Skin epidermis (tissue), 12 donors: ENCODE data around the gene ZNF276.
"Not testable (repeated sequence)": the region's sequence is repeated elsewhere in the genome, so short reads cannot be mapped to it uniquely, and the experiment has no call there.

Experiments used
- H3K27ac ChIP-seq, 21 experiments: fragments of 200-600 bp; sonication (generic) in 11 of 21; one replicate each; pipeline ENCODE4 v1.5.0; 2020; ENCODE audit warnings: mild to moderate bottlenecking in 3 of 21, inconsistent platforms in 2 of 21, moderate library complexity in 2 of 21
- H3K4me3 ChIP-seq, 7 experiments: fragments of 200-600 bp; sonication (generic) in 2 of 7; one replicate each; pipeline ENCODE4 v1.5.0; 2020; ENCODE audit warnings: inconsistent platforms in 2 of 7, mild to moderate bottlenecking in 2 of 7, moderate library complexity in 1 of 7

The ZNF276 gene, protein sequence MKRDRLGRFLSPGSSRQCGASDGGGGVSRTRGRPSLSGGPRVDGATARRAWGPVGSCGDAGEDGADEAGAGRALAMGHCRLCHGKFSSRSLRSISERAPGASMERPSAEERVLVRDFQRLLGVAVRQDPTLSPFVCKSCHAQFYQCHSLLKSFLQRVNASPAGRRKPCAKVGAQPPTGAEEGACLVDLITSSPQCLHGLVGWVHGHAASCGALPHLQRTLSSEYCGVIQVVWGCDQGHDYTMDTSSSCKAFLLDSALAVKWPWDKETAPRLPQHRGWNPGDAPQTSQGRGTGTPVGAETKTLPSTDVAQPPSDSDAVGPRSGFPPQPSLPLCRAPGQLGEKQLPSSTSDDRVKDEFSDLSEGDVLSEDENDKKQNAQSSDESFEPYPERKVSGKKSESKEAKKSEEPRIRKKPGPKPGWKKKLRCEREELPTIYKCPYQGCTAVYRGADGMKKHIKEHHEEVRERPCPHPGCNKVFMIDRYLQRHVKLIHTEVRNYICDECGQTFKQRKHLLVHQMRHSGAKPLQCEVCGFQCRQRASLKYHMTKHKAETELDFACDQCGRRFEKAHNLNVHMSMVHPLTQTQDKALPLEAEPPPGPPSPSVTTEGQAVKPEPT

DNA sequence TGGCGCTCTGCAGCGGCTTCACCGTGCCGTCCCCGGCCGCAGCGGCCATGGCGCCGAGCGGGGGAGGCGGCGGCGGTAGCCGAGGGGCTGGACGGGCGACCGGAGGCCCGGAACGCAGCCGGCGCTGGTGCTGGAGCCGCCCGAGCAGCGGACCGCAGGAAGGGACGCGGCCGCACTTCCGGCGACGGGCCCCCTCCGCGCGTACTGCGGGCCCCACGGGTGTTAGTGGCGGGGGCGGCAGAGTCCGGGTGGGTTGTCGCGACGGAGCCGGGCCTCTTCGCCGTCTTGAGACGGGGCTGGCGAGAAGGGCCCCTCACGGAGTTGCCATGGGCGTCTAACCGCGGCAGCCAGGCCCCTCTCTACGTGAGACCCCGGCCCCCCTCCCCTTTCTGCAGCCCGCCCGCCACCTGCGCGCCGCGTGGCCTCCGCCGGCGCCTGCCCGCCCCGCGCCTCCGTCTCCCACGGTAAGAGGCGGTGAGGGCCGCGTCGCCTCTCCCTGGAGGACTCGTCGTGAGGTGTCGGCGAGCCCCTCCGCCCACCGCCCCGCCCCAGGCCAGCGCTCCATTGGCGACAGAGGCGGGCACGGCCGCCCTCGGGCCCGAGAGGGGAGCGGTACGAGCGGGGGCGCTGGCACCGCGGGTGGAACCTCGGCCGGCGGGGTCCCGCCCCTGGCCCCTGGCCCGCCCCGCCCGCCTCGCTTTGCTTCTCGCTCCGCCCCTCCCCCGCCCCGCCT, at the start of gene ZNF276, which contains the start of gene VPS9D1:
Gene ZNF276, plus strand, starts transcription at position 725 of the 733 bp plus-strand sequence. CDS start 104 bp downstream, outside the sequence.
Gene VPS9D1, minus strand, starts transcription at position 86 of the 733 bp plus-strand sequence. Its CDS starts 37 bp downstream, at position 49.
- Histone ChIP-seq H3K4me3 (peak within 1 kb of the TSS; percentile 59 to 96 (median 85)), H3K27ac (peak within 1 kb of the TSS; percentile 84 to 99 (median 97))

DNA sequence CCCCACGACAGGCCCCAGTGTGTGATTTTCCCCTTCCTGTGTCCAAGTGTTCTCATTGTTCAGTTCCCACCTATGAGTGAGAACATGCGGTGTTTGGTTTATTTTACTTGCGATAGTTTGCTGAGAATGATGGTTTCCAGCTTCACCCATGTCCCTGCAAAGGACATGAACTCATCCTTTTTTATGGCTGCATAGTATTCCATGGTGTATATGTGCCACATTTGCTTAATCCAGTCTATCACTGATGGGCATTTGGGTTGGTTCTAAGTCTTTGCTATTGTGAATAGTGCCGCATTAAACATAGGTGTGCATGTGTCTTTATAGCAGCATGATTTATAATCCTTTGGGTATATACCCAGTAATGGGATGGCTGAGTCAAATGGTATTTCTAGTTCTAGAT, 49.8 kb upstream of the ZNF276 start:
- not testable (repeated sequence) for H3K27ac ChIP-seq, H3K4me3 ChIP-seq

DNA sequence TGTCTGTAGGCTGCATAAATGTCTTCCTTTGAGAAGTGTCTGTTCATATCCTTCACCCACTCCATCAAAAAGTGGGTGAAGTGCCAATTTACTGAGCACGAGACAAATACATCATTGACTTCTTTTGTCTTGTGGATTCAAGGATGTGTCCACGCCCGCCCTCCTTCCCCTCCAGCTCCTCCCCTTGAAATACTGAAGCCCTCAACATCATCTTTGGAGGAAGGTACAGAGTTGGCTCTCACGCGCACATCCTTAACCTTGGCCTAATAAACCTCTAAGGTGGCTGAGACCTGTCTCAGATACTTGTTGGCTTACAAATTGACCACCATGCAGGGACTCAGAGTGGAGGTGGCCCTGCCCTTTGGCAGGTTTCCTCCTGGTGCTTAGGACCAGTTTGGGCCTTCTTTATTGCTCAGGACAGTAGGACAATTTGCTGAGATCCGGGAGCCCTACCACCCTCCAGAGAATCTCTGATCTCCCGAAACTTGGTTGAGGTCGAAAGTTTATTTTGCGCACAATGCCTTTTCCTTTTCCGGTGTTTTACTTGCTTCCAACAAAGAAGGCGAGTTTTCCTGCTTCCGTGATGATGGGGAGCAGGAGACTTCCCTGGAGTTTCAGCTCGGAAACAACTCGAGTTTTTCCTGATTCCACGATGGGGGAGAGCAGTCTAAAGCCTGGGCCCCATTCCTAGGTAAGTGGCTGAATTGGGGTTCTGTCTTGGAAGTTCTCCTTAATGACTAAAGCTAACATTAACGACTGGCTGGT, 49.0 kb upstream of the ZNF276 start:
- H3K4me3 ChIP-seq, result no peak overlapping the region
- H3K27ac ChIP-seq, result peak overlapping the region in 1 of 21 experiments; percentile 42

DNA sequence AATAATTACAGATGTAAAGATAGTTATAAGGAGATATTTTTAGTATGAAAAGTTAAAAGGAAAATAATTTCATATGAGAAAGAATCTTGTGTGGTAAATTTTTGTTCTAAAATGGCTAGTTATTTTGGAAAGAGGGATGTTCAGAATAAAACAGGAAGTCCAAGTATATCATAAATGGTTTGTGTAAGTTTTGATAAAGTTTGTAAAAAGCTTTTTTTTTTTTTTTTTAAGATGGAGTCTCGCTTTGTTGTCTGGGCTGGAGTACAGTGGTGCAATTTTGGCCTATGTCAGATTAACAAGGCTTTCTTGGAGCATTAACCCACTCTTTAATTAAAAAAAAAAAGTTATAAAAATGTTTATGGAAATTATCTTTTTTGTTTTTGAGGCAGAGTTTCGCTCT, 43.1 kb upstream of the ZNF276 start:
- Histone ChIP-seq H3K27ac (no peak overlapping the region), H3K4me3 (no peak overlapping the region)

DNA sequence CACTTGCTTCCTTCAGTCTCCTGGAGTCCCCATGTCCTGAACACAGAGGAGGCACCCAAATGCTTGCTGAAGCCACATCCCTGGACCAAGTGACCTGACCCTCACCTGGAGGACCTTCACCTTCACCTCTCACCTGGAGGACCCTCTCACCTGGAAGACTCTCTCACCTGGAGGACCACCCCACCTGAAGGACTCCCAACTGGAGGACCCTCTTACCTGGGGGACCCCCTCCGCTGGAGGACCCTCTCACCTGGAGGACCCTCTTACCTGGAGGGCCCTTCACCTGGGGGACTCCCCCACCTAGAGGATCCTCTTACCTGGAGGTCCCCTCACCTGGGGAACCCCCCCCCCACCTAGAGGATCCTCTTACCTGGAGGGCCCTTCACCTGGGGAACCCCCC, 35.4 kb upstream of the ZNF276 start:
- Histone ChIP-seq H3K4me3 (peak overlapping the region in 1 of 7 experiments; percentile 89), H3K27ac (no peak overlapping the region)

DNA sequence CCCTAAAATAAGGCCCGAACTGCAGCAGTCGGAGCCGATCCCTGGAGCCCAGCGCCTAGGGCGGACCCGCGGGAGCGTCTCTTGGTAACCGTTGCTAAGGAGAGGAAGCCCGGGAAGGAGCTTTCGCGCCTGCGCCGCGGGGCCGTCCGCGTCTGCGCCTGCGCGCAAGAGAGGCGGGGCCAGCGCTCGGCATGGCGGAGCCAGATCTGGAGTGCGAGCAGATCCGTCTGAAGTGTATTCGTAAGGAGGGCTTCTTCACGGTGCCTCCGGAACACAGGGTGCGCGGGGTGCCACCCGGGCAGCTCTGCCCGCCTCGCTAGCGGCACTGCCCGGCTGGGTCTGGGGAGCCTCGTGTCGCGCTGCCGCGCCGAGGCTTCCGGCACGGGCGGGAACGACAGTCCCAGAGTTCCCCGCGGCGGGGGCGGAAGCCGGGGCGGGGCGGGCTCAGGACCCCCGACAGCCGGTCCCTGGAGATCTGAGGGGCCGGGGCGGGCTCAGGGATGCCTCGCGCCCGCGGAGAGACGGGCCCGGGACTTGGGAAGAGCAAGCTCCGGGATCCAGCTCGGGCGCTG, 34.7 kb upstream of the ZNF276 start, which contains the start of gene CDK10:
Gene CDK10, plus strand, starts transcription at position 170 of the 572 bp plus-strand sequence. Its CDS starts 22 bp downstream, at position 192.
- Histone ChIP-seq H3K4me3 (peak within 1 kb of the TSS; percentile 64 to 90 (median 74)), H3K27ac (peak within 1 kb of the TSS in 20 of 21 experiments; percentile 84 to 96 (median 92))

DNA sequence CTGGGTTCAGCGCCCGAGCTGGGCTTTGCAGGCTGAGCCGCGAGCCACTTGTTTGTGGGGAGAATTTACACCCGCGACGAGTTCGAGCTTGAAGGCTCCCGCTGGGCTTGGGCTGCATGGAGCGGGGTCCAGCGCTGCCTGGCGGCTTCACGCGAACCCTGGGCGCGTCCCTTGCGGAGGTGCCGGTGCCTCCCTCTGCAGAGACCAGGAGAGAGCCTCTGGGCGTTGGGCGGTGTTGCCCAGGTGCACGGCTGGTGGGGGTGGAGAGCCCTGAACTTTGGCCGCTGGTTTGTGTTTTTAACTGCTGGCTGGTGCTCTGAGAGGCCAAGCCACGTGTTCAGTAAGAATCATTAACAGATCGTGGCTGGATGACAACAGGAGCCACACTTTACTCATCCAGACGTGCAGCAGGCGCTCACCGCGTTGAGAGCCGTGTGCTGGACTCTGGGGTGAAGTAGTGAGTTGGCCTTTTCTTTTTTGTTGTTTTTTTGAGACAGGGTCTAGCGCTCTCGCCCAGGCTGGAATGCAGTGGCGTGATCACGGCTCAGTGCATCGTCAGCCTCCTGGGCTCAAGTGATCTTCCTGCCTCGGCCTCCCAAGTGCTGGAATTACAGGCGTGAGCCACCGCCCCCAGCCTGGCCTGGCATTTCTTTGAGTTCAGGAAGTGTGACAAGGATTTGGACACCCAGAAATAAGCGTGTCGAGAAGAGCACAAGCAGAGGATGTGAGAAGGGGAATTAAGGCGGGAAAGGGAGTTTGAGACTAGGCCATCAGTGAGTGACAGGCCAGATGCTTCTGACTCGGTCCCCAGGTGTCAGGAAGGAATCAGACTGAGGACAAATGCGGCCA, 34.0 kb upstream of the ZNF276 start:
- H3K4me3 ChIP-seq, result peak overlapping the region; percentile 64 to 90 (median 74)
- H3K27ac ChIP-seq, result peak overlapping the region in 20 of 21 experiments; percentile 84 to 96 (median 92)

DNA sequence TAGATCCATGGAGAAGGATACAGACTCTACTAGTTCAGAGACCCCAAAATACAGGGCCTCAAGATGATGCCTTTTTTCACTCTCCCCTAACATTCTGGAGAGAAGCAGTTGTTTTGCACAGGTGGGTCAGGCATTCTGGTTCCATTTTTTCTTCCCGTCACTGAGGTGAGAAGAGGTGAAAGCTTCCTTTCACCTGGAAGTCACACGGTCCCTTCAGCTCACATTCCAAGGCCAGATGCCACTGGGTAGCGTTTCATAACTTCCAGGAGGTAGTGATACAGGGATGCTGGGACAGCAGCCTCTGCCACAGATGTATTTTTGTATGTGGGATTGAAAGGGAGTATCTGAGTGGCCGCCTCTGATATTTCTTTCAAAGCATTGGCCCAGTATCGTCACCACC, 32.9 kb upstream of the ZNF276 start:
- H3K27ac ChIP-seq, result no peak overlapping the region
- no peak overlapping the region for H3K4me3 ChIP-seq

DNA sequence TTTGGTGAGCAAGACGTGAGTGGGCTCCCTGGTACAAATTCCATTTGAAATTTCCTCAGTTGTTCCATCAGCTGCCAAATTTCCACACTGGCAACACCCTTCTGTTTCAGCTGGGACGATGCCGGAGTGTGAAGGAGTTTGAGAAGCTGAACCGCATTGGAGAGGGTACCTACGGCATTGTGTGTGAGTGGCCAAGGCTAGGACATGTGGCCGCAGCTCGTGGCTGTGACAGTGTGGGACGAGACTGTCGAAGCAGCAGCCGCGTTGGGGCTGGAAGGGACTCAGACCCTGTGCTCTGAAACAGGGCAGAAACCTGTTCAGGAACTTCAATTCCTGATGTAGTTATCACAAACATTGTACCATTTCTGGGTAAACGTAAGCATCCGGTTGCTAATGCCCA, 32.2 kb upstream of the ZNF276 start:
- Histone ChIP-seq H3K4me3 (no peak overlapping the region), H3K27ac (no peak overlapping the region)

DNA sequence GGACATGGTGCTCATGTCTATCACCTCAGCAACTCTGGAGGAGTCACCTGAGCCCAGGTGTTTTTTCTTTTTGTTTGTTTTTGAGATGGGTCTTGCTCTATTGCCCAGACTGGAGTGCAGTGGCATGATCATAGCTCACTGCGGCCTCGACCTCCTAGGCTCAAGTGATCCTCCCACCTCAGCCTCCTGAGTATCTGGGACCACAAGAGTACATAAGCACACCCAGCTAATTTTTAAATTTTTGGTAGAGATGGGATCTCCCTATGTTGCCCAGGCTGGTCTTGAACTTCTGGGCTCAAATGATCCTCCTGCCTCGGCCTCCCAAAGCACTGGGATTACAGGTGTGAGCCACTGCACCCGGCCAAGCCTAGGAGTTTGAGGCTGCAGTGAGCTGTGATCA, 31.7 kb upstream of the ZNF276 start:
- not testable (repeated sequence) for H3K27ac ChIP-seq, H3K4me3 ChIP-seq

DNA sequence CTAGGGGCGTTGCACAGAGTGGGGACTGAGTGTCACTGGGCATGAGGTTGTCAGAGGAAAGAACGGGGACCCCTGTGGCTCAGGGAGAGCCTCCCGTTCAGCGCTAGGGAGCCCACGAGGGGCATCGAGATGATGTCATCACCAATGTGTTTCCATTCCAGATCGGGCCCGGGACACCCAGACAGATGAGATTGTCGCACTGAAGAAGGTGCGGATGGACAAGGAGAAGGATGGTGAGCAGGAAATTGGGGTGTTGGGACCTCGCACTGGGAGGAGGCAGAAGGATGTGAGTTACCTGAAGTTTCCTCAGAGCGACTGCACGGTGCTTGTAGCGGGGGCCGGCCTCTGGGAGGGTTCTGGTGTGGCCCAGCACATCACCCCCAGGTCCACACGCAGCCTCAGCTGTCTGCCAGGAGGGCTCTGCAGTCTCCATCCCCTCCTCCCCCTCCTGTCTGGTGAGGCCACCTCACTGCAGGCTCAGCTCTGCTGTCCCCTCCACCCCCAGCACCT, 30.9 kb upstream of the ZNF276 start:
- Histone ChIP-seq H3K4me3 (no peak overlapping the region), H3K27ac (no peak overlapping the region)

DNA sequence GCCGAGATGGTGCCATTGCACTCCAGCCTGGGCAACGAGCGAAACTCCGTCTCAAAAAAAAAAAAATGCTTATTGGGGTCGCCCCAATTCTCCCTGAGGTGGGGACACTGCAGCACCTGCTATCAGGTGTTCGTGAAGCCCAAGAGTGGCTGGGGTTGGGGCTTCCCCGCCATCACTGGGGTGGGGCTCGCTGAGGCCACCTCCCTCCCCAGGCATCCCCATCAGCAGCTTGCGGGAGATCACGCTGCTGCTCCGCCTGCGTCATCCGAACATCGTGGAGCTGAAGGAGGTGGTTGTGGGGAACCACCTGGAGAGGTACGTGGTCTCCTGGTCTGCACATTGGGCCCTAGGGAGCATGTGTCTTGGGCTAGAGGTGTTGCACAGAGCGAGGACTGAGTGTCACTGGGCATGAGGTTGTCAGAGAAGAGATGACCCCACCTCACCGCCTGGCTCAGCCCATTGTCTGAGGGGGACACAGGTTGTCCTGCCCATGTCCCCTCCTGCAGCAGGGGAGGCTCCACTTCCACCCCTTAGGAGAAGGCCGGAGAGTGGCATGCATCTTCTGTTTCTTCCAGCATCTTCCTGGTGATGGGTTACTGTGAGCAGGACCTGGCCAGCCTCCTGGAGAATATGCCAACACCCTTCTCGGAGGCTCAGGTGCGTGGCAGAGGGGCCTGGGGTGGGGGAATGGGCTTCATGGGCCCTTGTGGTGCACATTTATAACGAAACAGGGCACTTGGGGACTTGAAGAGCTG, 29.9 kb upstream of the ZNF276 start:
- Histone ChIP-seq H3K27ac (no peak overlapping the region), H3K4me3 (no peak overlapping the region)

DNA sequence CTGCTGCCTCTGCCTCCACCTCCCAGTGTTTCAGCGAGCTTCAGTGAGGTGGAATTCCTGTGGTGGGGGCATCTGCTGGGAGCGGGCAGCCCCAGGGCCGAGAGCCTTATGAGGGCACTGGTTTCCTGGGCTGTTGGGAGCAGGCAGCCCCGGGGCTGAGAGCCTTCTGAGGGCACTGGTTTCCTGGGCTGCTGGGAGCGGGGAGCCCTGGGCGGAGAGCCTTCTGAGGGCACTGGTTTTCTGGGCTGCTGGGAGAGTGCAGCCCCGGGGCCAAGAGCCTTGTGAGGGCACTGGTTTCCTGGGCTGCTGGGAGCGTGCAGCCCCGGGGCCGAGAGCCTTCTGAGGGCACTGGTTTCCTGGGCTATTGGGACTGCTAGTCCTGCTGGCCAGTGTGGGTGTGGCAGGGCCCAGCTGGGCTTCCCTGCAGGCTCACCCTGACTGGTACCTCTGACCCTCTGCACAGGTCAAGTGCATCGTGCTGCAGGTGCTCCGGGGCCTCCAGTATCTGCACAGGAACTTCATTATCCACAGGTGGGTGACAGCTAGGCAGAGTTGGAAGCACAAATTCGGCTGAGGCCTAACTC, 29.3 kb upstream of the ZNF276 start:
- no peak overlapping the region for H3K4me3 ChIP-seq
- no peak overlapping the region for H3K27ac ChIP-seq

DNA sequence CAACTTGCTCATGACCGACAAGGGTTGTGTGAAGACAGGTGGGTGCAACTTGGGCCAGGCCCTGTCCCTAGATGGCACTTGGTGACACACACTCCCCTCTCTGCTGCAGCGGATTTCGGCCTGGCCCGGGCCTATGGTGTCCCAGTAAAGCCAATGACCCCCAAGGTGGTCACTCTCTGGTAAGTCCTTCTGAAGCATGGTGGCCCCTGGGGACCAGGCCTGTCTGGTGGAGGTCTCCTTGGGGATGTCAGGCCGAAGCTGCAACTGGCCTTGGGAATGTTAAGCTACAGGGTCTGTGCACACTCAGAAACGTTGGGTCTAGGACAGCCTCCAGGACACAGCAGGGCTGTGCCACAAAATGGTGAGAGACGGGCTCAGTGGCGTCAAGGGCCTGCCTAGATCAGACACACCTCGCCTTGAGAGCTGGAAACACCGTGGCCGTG, 28.0 kb upstream of the ZNF276 start:
- Histone ChIP-seq H3K27ac (no peak overlapping the region), H3K4me3 (no peak overlapping the region)

DNA sequence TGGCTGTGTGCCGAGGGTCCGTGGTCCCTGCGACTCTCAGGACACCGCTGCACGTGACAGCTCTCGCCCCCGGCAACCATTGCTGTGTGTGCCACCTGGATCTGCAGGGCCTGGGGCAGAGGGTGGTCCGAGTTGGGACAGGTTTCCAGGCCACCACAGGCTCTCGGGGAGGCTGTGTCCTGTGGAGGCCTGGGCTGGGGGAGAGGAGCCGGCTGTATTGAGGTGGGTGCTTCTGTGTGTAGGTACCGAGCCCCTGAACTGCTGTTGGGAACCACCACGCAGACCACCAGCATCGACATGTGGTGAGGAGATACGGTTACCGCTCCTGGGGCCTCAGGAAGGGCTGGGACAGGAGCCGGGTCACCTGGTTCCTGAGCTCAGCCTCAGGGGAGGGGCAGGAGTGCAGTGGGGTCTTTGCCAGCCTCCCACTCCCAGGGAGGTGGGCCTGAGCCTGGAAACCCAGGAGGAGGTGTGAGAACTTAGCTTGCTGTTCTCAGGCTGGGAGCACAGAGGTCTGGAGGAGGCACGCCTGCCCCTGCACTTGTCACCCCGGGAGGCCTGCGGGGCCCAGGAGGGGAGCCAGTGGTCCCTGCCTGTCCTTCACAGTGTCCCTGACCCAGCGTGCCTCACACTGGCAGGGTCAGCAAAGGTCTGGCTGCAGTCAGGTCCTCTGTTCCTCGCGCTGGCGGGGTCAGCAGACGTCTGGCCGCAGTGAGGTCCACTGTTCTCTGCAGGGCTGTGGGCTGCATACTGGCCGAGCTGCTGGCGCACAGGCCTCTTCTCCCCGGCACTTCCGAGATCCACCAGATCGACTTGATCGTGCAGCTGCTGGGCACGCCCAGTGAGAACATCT, 27.2 kb upstream of the ZNF276 start:
- Histone ChIP-seq H3K4me3 (no peak overlapping the region), H3K27ac (no peak overlapping the region)

DNA sequence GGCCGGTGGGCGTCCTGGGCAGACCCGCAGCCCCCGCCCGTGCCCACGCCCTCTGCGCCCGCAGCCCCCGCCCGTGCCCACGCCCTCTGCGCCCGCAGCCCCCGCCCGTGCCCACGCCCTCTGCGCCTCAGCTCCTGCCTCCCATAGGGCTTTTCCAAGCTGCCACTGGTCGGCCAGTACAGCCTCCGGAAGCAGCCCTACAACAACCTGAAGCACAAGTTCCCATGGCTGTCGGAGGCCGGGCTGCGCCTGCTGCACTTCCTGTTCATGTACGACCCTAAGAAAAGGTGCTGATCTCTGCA, 26.6 kb upstream of the ZNF276 start:
- not testable (repeated sequence) for H3K27ac ChIP-seq, H3K4me3 ChIP-seq
